ENCODE data around the gene HSPA1L. TPM values are rescaled to one million over a fixed set of nuclear protein-coding genes. Genes with fewer than 3 reads are reported as not detected.
"Not testable (repeated sequence)": the region's sequence is repeated elsewhere in the genome, so short reads cannot be mapped to it uniquely, and the experiment has no call there.

The HSPA1L gene
- total and polyA plus RNA-seq, 2 donors (not counting 1 experiment from before 2014, with no cell fraction given) = 0.74 to 3.1 TPM

GRCh38 chr6:31860349-31860748 lies 45.3 kb upstream of the HSPA1L start:
- no peak for DNase-seq (ENCODE audit: low read depth in 2 of 2)
- no peaks in the 10 kb centered on the region for H4K20me1 ChIP-seq (ENCODE audit: control insufficient read depth, extremely low read depth, insufficient read depth, low read length)
- TF ChIP-seq CTCF (conservative IDR thresholded peaks at IDR 0.05 in 1 of 2, IDR thresholded peaks at IDR 0.05 in 1 of 2; ENCODE audit: low read depth in 1 of 2, low read length in 2 of 2) = no peak
- no peak for TF ChIP-seq EZH2 (IDR thresholded peaks at IDR 0.05; ENCODE audit: low read length, missing control alignments)
- H3K27ac ChIP-seq (ENCODE audit: insufficient read depth, low read length) = no peak overlapping the region
- no peak overlapping the region for H3K4me2 ChIP-seq (ENCODE audit: extremely low read depth, insufficient read depth, low read length)
- no peaks in the 10 kb centered on the region for H3K9me3 ChIP-seq (ENCODE audit: control insufficient read depth, insufficient read depth, low read depth, low read length)
- H3K79me2 ChIP-seq (ENCODE audit: control insufficient read depth, insufficient read depth, low read length) = peaks cover 6% of the 10 kb centered on the region
- no peaks in the 10 kb centered on the region for H3K27me3 ChIP-seq (ENCODE audit: control insufficient read depth, insufficient read depth, low read length)
- no peak overlapping the region for H2AFZ ChIP-seq (ENCODE audit: low read length)
- peaks cover 4% of the 10 kb centered on the region for H3K4me1 ChIP-seq (ENCODE audit: control insufficient read depth, extremely low read depth, insufficient read depth, low read length)
- H3K9ac ChIP-seq (ENCODE audit: insufficient read depth, low read length) = no peak overlapping the region
- H3K36me3 ChIP-seq (ENCODE audit: control insufficient read depth, insufficient read depth, low read length) = peaks cover 14% of the 10 kb centered on the region
- no peak overlapping the region for H3K4me3 ChIP-seq (replicated peaks in 1 of 4; ENCODE audit: control extremely low read depth in 1 of 4, insufficient read depth in 1 of 4, low read depth in 3 of 4, low read length in 4 of 4)

GRCh38 chr6:31859923-31860322 lies 44.8 kb upstream of the HSPA1L start:
- Histone ChIP-seq H3K4me3 (replicated peaks in 1 of 4; ENCODE audit: control extremely low read depth in 1 of 4, insufficient read depth in 1 of 4, low read depth in 3 of 4, low read length in 4 of 4) (no peak overlapping the region), H2AFZ (ENCODE audit: low read length) (no peak overlapping the region)
- DNase-seq (ENCODE audit: low read depth in 2 of 2) = no peak

GRCh38 chr6:31858707-31859106 lies 43.6 kb upstream of the HSPA1L start:
- H3K9ac ChIP-seq (ENCODE audit: insufficient read depth, low read length) = no peak overlapping the region
- no peak for DNase-seq (ENCODE audit: low read depth in 2 of 2)
- no peak overlapping the region for H3K27ac ChIP-seq (ENCODE audit: insufficient read depth, low read length)
- no peaks in the 10 kb centered on the region for H3K9me3 ChIP-seq (ENCODE audit: control insufficient read depth, insufficient read depth, low read depth, low read length)
- H3K36me3 ChIP-seq (ENCODE audit: control insufficient read depth, insufficient read depth, low read length) = peaks cover 14% of the 10 kb centered on the region
- H3K4me3 ChIP-seq (replicated peaks in 1 of 4; ENCODE audit: control extremely low read depth in 1 of 4, insufficient read depth in 1 of 4, low read depth in 3 of 4, low read length in 4 of 4) = no peak overlapping the region
- no peaks in the 10 kb centered on the region for H4K20me1 ChIP-seq (ENCODE audit: control insufficient read depth, extremely low read depth, insufficient read depth, low read length)
- H3K79me2 ChIP-seq (ENCODE audit: control insufficient read depth, insufficient read depth, low read length) = peaks cover 6% of the 10 kb centered on the region
- no peaks in the 10 kb centered on the region for H3K27me3 ChIP-seq (ENCODE audit: control insufficient read depth, insufficient read depth, low read length)
- TF ChIP-seq EZH2 (IDR thresholded peaks at IDR 0.05; ENCODE audit: low read length, missing control alignments) = no peak
- TF ChIP-seq CTCF (conservative IDR thresholded peaks at IDR 0.05 in 1 of 2, IDR thresholded peaks at IDR 0.05 in 1 of 2; ENCODE audit: low read depth in 1 of 2, low read length in 2 of 2) = no peak
- no peak overlapping the region for H2AFZ ChIP-seq (ENCODE audit: low read length)
- peaks cover 4% of the 10 kb centered on the region for H3K4me1 ChIP-seq (ENCODE audit: control insufficient read depth, extremely low read depth, insufficient read depth, low read length)
- no peak overlapping the region for H3K4me2 ChIP-seq (ENCODE audit: extremely low read depth, insufficient read depth, low read length)

More at GRCh38 chr6:31859923-31860322, 44.8 kb upstream of the HSPA1L start:
- no peaks in the 10 kb centered on the region for H3K27me3 ChIP-seq (ENCODE audit: control insufficient read depth, insufficient read depth, low read length)
- no peak overlapping the region for H3K27ac ChIP-seq (ENCODE audit: insufficient read depth, low read length)
- H3K4me2 ChIP-seq (ENCODE audit: extremely low read depth, insufficient read depth, low read length) = no peak overlapping the region
- H3K4me1 ChIP-seq (ENCODE audit: control insufficient read depth, extremely low read depth, insufficient read depth, low read length) = peaks cover 4% of the 10 kb centered on the region
- H3K9me3 ChIP-seq (ENCODE audit: control insufficient read depth, insufficient read depth, low read depth, low read length) = no peaks in the 10 kb centered on the region
- no peak overlapping the region for H3K9ac ChIP-seq (ENCODE audit: insufficient read depth, low read length)
- H3K79me2 ChIP-seq (ENCODE audit: control insufficient read depth, insufficient read depth, low read length) = peaks cover 6% of the 10 kb centered on the region
- TF ChIP-seq EZH2 (IDR thresholded peaks at IDR 0.05; ENCODE audit: low read length, missing control alignments) = no peak
- TF ChIP-seq CTCF (conservative IDR thresholded peaks at IDR 0.05 in 1 of 2, IDR thresholded peaks at IDR 0.05 in 1 of 2; ENCODE audit: low read depth in 1 of 2, low read length in 2 of 2) = no peak
- no peaks in the 10 kb centered on the region for H4K20me1 ChIP-seq (ENCODE audit: control insufficient read depth, extremely low read depth, insufficient read depth, low read length)
- H3K36me3 ChIP-seq (ENCODE audit: control insufficient read depth, insufficient read depth, low read length) = peaks cover 14% of the 10 kb centered on the region

GRCh38 chr6:31857774-31858173 lies 42.7 kb upstream of the HSPA1L start:
- H3K4me3 ChIP-seq (replicated peaks in 1 of 4; ENCODE audit: control extremely low read depth in 1 of 4, insufficient read depth in 1 of 4, low read depth in 3 of 4, low read length in 4 of 4) = not testable (repeated sequence)

More at GRCh38 chr6:31857774-31858173, 42.7 kb upstream of the HSPA1L start:
- H3K4me2 ChIP-seq (ENCODE audit: extremely low read depth, insufficient read depth, low read length); H3K27me3 ChIP-seq (ENCODE audit: control insufficient read depth, insufficient read depth, low read length); DNase-seq (ENCODE audit: low read depth in 2 of 2); H3K4me1 ChIP-seq (ENCODE audit: control insufficient read depth, extremely low read depth, insufficient read depth, low read length); H4K20me1 ChIP-seq (ENCODE audit: control insufficient read depth, extremely low read depth, insufficient read depth, low read length); H2AFZ ChIP-seq (ENCODE audit: low read length); H3K27ac ChIP-seq (ENCODE audit: insufficient read depth, low read length); H3K9ac ChIP-seq (ENCODE audit: insufficient read depth, low read length); H3K79me2 ChIP-seq (ENCODE audit: control insufficient read depth, insufficient read depth, low read length); H3K9me3 ChIP-seq (ENCODE audit: control insufficient read depth, insufficient read depth, low read depth, low read length): not testable (repeated sequence)
- H3K36me3 ChIP-seq (ENCODE audit: control insufficient read depth, insufficient read depth, low read length) = peaks cover 14% of the 10 kb centered on the region
